ENCODE measurements around the gene DSTN.

Gene DSTN

DNA sequence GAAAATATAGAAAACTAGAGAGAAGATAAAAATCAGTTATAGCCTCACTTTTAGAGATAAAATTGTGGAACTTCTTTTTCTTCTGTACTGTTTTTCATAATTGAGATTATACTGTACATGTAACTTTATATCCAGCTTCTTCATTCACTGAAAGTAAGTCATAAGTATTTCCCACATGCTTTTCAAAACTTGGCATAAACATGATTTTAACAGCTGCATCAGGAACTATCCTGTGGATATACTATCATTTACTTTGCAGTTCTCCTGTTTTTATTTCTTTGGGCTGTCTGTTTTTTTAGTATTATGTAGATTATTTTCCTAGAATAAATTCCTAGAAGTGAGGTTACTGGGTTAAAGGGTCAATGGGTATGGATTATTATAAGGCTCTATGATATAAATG lies 14.8 kb downstream of the DSTN start:
- H3K4me1 ChIP-seq (ENCODE audit: insufficient read depth, low read length, poor library complexity, severe bottlenecking) = peaks cover 9% of the 10 kb centered on the region
- H3K9me3 ChIP-seq (ENCODE audit: insufficient read depth, low read depth, low read length) = no peaks in the 10 kb centered on the region
- H3K79me2 ChIP-seq (ENCODE audit: insufficient read depth, low read length) = peaks cover 96% of the 10 kb centered on the region
- H3K4me3 ChIP-seq (ENCODE audit: low read length, poor library complexity, severe bottlenecking) = no peak overlapping the region
- H3K4me2 ChIP-seq (ENCODE audit: low read depth, low read length, poor library complexity, severe bottlenecking) = no peak overlapping the region
- peaks cover 78% of the 10 kb centered on the region for H4K20me1 ChIP-seq (ENCODE audit: insufficient read depth, low read length, poor library complexity, severe bottlenecking)
- H3K9me2 ChIP-seq (replicated peaks; ENCODE audit: low read depth, low read length) = no peaks in the 10 kb centered on the region
- no peaks in the 10 kb centered on the region for H3K27me3 ChIP-seq (ENCODE audit: insufficient read depth, low read length, poor library complexity, severe bottlenecking)
- no peaks in the 10 kb centered on the region for H3F3A ChIP-seq (ENCODE audit: low read depth)
- H2AFZ ChIP-seq (ENCODE audit: low read length) = no peak overlapping the region
- H3K9ac ChIP-seq (ENCODE audit: low read depth, low read length, poor library complexity, severe bottlenecking) = no peak overlapping the region
- no peaks in the 10 kb centered on the region for H3K36me3 ChIP-seq (ENCODE audit: insufficient read depth, low read length)
- TF ChIP-seq, protein P1, sequence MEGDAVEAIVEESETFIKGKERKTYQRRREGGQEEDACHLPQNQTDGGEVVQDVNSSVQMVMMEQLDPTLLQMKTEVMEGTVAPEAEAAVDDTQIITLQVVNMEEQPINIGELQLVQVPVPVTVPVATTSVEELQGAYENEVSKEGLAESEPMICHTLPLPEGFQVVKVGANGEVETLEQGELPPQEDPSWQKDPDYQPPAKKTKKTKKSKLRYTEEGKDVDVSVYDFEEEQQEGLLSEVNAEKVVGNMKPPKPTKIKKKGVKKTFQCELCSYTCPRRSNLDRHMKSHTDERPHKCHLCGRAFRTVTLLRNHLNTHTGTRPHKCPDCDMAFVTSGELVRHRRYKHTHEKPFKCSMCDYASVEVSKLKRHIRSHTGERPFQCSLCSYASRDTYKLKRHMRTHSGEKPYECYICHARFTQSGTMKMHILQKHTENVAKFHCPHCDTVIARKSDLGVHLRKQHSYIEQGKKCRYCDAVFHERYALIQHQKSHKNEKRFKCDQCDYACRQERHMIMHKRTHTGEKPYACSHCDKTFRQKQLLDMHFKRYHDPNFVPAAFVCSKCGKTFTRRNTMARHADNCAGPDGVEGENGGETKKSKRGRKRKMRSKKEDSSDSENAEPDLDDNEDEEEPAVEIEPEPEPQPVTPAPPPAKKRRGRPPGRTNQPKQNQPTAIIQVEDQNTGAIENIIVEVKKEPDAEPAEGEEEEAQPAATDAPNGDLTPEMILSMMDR (conservative IDR thresholded peaks at IDR 0.05; ENCODE audit: low read length) = no peak
- no peak for TF ChIP-seq EZH2phosphoT487 (IDR thresholded peaks at IDR 0.05; ENCODE audit: borderline replicate concordance)

DNA sequence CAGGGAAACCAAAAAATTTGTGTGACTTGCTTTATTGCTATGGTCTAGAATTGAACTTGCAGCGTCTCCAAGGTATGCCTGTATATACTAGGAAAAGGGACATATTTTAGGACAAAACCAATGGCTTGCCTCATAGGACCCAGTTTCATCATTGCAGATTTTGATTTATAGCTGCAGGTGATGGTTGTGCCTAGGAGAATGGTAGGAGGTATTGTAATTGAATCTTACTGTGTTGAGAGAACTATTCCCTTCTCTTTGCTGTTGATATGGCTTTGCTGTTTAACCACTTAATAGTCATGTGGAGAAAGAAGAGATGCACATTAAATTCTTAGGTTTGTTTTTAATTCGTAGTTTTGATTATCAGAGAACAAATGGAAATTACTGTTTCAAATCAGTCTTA lies 16.4 kb downstream of the DSTN start:
- no peak for TF ChIP-seq EZH2phosphoT487 (IDR thresholded peaks at IDR 0.05; ENCODE audit: borderline replicate concordance)
- TF ChIP-seq, protein P1 (conservative IDR thresholded peaks at IDR 0.05; ENCODE audit: low read length) = no peak
- Histone ChIP-seq H3K4me3 (ENCODE audit: low read length, poor library complexity, severe bottlenecking) (no peak overlapping the region), H3K9me2 (replicated peaks; ENCODE audit: low read depth, low read length) (no peaks in the 10 kb centered on the region), H3K4me1 (ENCODE audit: insufficient read depth, low read length, poor library complexity, severe bottlenecking) (peaks cover 18% of the 10 kb centered on the region), H2AFZ (ENCODE audit: low read length) (no peak overlapping the region), H4K20me1 (ENCODE audit: insufficient read depth, low read length, poor library complexity, severe bottlenecking) (peaks cover 77% of the 10 kb centered on the region), H3K36me3 (ENCODE audit: insufficient read depth, low read length) (no peaks in the 10 kb centered on the region), H3K9me3 (ENCODE audit: insufficient read depth, low read depth, low read length) (no peaks in the 10 kb centered on the region), H3K27me3 (ENCODE audit: insufficient read depth, low read length, poor library complexity, severe bottlenecking) (no peaks in the 10 kb centered on the region), H3K79me2 (ENCODE audit: insufficient read depth, low read length) (peaks cover 96% of the 10 kb centered on the region), H3K9ac (ENCODE audit: low read depth, low read length, poor library complexity, severe bottlenecking) (no peak overlapping the region), H3K4me2 (ENCODE audit: low read depth, low read length, poor library complexity, severe bottlenecking) (no peak overlapping the region), H3F3A (ENCODE audit: low read depth) (0 out of 2 replicates have a peak, but pooled peaks cover 4% of the 10 kb centered on the region)

DNA sequence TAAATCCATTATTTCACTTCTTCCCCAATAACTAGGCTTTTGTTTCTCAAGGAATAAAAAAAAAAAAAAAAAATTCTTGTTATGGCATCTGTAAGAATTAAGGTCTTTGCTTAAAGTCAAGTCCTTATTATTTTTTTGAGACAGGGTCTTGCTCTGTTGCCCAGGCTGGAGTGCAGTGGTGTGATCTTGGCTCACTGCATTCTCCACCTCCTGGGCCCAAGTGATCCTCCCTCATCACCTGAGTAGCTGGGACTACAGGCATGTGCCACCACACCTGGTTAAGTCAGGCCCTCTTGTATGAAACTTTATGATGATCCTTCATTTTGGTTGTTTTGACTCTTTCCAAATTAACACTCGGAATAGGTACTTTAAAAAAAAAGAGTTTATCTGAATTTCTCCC lies 17.3 kb downstream of the DSTN start:
- peaks cover 97% of the 10 kb centered on the region for H3K79me2 ChIP-seq (ENCODE audit: insufficient read depth, low read length)

More for the DNA sequence above, 17.3 kb downstream of the DSTN start:
- Histone ChIP-seq H3K27me3 (ENCODE audit: insufficient read depth, low read length, poor library complexity, severe bottlenecking) (no peaks in the 10 kb centered on the region), H3K4me3 (ENCODE audit: low read length, poor library complexity, severe bottlenecking) (no peak overlapping the region), H3K9me2 (replicated peaks; ENCODE audit: low read depth, low read length) (no peaks in the 10 kb centered on the region), H3F3A (ENCODE audit: low read depth) (0 out of 2 replicates have a peak, but pooled peaks cover 4% of the 10 kb centered on the region), H3K36me3 (ENCODE audit: insufficient read depth, low read length) (no peaks in the 10 kb centered on the region; the same call in 1 of the 2 replicates), H2AFZ (ENCODE audit: low read length) (no peak overlapping the region), H3K9ac (ENCODE audit: low read depth, low read length, poor library complexity, severe bottlenecking) (no peak overlapping the region), H3K9me3 (ENCODE audit: insufficient read depth, low read depth, low read length) (no peaks in the 10 kb centered on the region), H3K4me1 (ENCODE audit: insufficient read depth, low read length, poor library complexity, severe bottlenecking) (peaks cover 18% of the 10 kb centered on the region), H3K4me2 (ENCODE audit: low read depth, low read length, poor library complexity, severe bottlenecking) (no peak overlapping the region), H4K20me1 (ENCODE audit: insufficient read depth, low read length, poor library complexity, severe bottlenecking) (peaks cover 73% of the 10 kb centered on the region)
- TF ChIP-seq, protein P1 (conservative IDR thresholded peaks at IDR 0.05; ENCODE audit: low read length) = no peak
- no peak for TF ChIP-seq EZH2phosphoT487 (IDR thresholded peaks at IDR 0.05; ENCODE audit: borderline replicate concordance)

All from Loucy (cell line).